Muscle layer of duodenum (tissue), 2 donors: ENCODE measurements around the gene CD247.

Experiments used
- H3K27ac ChIP-seq: one replicate; pipeline ENCODE4 v1.7.0; 2013; ENCODE audit warnings: mild to moderate bottlenecking, low read length
- H3K27me3 ChIP-seq: one replicate; pipeline ENCODE4 v1.7.0; 2013; ENCODE audit warnings: low read depth, mild to moderate bottlenecking, control low read depth, low read length
- H3K36me3 ChIP-seq, 2 donors: one replicate each; pipeline ENCODE4 v1.7.0; 2013; ENCODE audit warnings: low read length in 2 of 2, control low read depth in 1 of 2, mild to moderate bottlenecking in 1 of 2; ENCODE audit not compliant: insufficient read depth in 2 of 2, control insufficient read depth in 1 of 2
- H3K4me1 ChIP-seq, 2 donors: one replicate each; pipeline ENCODE4 v1.7.0; 2013; ENCODE audit warnings: low read length in 2 of 2, mild to moderate bottlenecking in 2 of 2, control low read depth in 1 of 2, moderate library complexity in 1 of 2; ENCODE audit not compliant: insufficient read depth in 2 of 2, control insufficient read depth in 1 of 2
- H3K4me3 ChIP-seq, 2 donors: one replicate each; pipeline ENCODE4 v1.7.0; 2013; ENCODE audit warnings: low read length in 2 of 2, low read depth in 1 of 2, mild to moderate bottlenecking in 1 of 2
- H3K9me3 ChIP-seq, 2 donors: one replicate each; pipeline ENCODE4 v1.7.0; 2013; ENCODE audit warnings: low read length in 2 of 2, control low read depth in 1 of 2, mild to moderate bottlenecking in 1 of 2; ENCODE audit not compliant: control insufficient read depth in 1 of 2
- donor health status: healthy.

CD247 gene

GRCh38 chr1:167465743-167466142 is 52.6 kb downstream of the CD247 start:
- no peak overlapping the region for H3K27ac ChIP-seq
- H3K4me1 ChIP-seq: no peaks in the 10 kb centered on the region
- H3K36me3 ChIP-seq: no peaks in the 10 kb centered on the region
- no peak overlapping the region for H3K4me3 ChIP-seq
- H3K27me3 ChIP-seq: no peaks in the 10 kb centered on the region
- H3K9me3 ChIP-seq: no peaks in the 10 kb centered on the region

- H3K27ac ChIP-seq: no peak overlapping the region
- H3K27me3 ChIP-seq: no peaks in the 10 kb centered on the region
- H3K4me1 ChIP-seq: no peaks in the 10 kb centered on the region
- no peaks in the 10 kb centered on the region for H3K36me3 ChIP-seq
- H3K9me3 ChIP-seq: no peaks in the 10 kb centered on the region
- no peak overlapping the region for H3K4me3 ChIP-seq
Observed at GRCh38 chr1:167465018-167465417, 53.3 kb downstream of the CD247 start.

DNA sequence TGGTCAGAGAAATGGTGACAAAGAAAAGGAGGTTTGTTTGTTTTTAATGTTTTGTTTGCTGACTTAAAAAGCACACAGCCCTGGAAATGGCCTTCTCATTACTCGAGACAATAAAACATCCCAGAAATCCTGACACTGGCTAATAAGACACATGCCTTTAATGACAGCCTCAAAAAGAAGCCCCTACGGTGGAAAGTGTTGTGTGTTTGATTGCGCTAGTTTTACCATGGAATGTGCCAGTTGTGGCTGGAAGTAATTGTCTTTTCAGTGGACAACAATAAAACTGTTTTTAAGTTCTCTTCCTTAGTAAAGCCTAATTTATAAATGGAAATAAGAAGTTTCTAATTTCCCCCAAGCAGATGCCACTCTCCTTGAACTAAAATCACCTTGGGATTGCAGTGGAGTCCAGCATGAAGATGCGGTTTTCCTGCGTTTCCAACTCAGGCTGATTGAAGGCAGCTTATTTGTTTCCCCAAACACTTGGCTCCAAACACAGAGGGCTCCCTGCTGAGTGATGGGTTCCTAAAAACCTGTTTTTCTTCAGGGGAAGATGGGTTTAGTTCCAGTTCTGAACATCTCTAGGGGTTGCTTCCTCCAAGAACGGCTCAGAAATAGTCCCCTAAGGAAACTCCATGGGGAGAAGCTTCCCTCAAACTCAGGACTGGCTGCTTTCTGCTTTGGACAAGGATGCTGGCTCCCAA is 54.3 kb downstream of the CD247 start:
- Histone ChIP-seq H3K36me3 (no peaks in the 10 kb centered on the region), H3K27ac (no peak overlapping the region)

GRCh38 chr1:167463080-167463479 is 55.2 kb downstream of the CD247 start:
- Histone ChIP-seq H3K9me3 (no peaks in the 10 kb centered on the region), H3K36me3 (no peaks in the 10 kb centered on the region), H3K27me3 (no peaks in the 10 kb centered on the region), H3K27ac (no peak overlapping the region), H3K4me1 (no peaks in the 10 kb centered on the region), H3K4me3 (no peak overlapping the region)

More for the DNA sequence above, 54.3 kb downstream of the CD247 start:
- H3K4me1 ChIP-seq: no peaks in the 10 kb centered on the region
- no peaks in the 10 kb centered on the region for H3K27me3 ChIP-seq
- no peak overlapping the region for H3K4me3 ChIP-seq
- no peaks in the 10 kb centered on the region for H3K9me3 ChIP-seq

- Histone ChIP-seq H3K4me1 (no peaks in the 10 kb centered on the region), H3K9me3 (no peaks in the 10 kb centered on the region), H3K4me3 (no peak overlapping the region), H3K36me3 (no peaks in the 10 kb centered on the region), H3K27ac (no peak overlapping the region), H3K27me3 (no peaks in the 10 kb centered on the region)
Observed at GRCh38 chr1:167462341-167462740, 56.0 kb downstream of the CD247 start.

DNA sequence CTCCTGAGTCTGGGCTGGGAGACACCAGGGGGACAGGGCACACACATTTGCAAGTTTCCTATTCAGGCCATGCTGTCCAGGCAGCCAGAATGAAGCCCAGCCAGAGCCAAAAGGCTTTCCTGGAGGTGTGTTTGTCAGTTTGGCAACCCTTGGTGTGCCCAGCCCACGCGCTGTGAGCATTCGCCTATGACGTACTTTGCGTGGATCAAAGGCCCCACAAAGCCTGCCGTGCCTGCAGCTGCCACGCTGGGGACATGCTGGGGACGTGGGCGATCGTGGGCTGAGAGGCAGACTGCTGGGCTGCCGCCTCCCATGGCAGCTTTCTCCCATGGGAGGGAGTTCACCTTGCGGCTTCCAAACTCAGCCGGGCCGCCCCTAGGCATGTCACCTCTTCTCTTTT is 57.5 kb downstream of the CD247 start:
- H3K4me3 ChIP-seq: no peak overlapping the region
- H3K36me3 ChIP-seq: no peaks in the 10 kb centered on the region
- no peaks in the 10 kb centered on the region for H3K27me3 ChIP-seq
- no peaks in the 10 kb centered on the region for H3K4me1 ChIP-seq
- H3K27ac ChIP-seq: no peak overlapping the region
- no peaks in the 10 kb centered on the region for H3K9me3 ChIP-seq

GRCh38 chr1:167457936-167458584 is 60.3 kb downstream of the CD247 start:
- no peaks in the 10 kb centered on the region for H3K9me3 ChIP-seq
- no peaks in the 10 kb centered on the region for H3K36me3 ChIP-seq
- H3K27me3 ChIP-seq: no peaks in the 10 kb centered on the region
- no peak overlapping the region for H3K4me3 ChIP-seq
- no peak overlapping the region for H3K27ac ChIP-seq
- H3K4me1 ChIP-seq: peaks cover 0 to 5% of the 10 kb centered on the region in 2 donors

DNA sequence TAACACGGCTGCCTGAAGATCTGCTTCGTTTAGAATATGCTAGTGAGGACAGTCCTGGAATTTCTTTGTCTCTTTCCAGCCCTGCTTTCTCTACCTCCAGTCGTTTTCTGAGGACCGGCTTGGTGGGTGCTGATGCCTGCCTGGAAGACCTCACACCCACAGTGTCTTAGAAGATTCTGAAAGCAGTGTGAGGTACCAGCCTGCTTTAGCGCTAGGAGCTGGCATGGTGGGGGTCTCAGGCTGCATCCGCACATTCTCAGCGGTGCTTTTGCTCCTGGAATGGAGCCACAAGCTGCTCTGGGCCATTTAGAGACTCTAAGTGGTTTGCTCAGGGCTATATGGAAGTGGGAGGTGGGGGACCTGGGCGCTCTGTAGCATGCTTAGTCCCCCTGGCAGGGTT is 61.4 kb downstream of the CD247 start:
- Histone ChIP-seq H3K27me3 (no peaks in the 10 kb centered on the region), H3K9me3 (no peaks in the 10 kb centered on the region), H3K4me3 (no peak overlapping the region), H3K4me1 (peaks cover 0 to 5% of the 10 kb centered on the region in 2 donors), H3K36me3 (no peaks in the 10 kb centered on the region), H3K27ac (no peak overlapping the region)

DNA sequence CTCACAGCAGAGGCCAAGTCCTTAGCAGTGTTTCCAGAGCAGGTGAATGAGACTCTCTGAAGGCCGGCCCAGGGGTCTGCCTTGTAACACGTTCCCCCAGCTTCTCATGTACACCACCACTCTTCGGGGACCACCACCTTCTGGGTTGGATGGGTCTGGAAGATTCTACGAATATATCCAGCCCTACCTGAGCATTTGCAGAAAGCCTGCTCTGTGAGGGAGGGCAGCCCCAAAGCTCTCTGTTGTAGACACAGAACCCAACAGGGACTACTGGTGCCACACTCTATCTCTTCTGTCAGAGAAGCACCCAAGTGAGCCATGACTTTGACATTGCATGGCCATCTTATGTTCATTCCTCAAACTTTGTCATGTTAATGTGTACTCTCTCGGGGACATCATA is 61.8 kb downstream of the CD247 start:
- H3K4me3 ChIP-seq: peak overlapping the region in 1 of 2 donors; percentile 92
- H3K36me3 ChIP-seq: no peaks in the 10 kb centered on the region
- H3K27ac ChIP-seq: no peak overlapping the region
- no peaks in the 10 kb centered on the region for H3K27me3 ChIP-seq
- no peaks in the 10 kb centered on the region for H3K9me3 ChIP-seq
- H3K4me1 ChIP-seq: peaks cover 0 to 5% of the 10 kb centered on the region in 2 donors

GRCh38 chr1:167455786-167456446 is 62.4 kb downstream of the CD247 start:
- Histone ChIP-seq H3K4me1 (peaks cover 0 to 5% of the 10 kb centered on the region in 2 donors), H3K27me3 (no peaks in the 10 kb centered on the region), H3K9me3 (no peaks in the 10 kb centered on the region), H3K36me3 (no peaks in the 10 kb centered on the region), H3K27ac (no peak overlapping the region), H3K4me3 (peak overlapping the region; percentile 76 to 92)

GRCh38 chr1:167454894-167455785 is 63.2 kb downstream of the CD247 start:
- H3K27me3 ChIP-seq: no peaks in the 10 kb centered on the region
- no peak overlapping the region for H3K27ac ChIP-seq
- peak overlapping the region; percentile 76 to 92 for H3K4me3 ChIP-seq
- H3K9me3 ChIP-seq: no peaks in the 10 kb centered on the region
- no peaks in the 10 kb centered on the region for H3K36me3 ChIP-seq
- H3K4me1 ChIP-seq: peaks cover 0 to 5% of the 10 kb centered on the region in 2 donors
